Measurements from ENCODE around the gene SMAD7.

SMAD7 gene, protein sequence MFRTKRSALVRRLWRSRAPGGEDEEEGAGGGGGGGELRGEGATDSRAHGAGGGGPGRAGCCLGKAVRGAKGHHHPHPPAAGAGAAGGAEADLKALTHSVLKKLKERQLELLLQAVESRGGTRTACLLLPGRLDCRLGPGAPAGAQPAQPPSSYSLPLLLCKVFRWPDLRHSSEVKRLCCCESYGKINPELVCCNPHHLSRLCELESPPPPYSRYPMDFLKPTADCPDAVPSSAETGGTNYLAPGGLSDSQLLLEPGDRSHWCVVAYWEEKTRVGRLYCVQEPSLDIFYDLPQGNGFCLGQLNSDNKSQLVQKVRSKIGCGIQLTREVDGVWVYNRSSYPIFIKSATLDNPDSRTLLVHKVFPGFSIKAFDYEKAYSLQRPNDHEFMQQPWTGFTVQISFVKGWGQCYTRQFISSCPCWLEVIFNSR

DNA sequence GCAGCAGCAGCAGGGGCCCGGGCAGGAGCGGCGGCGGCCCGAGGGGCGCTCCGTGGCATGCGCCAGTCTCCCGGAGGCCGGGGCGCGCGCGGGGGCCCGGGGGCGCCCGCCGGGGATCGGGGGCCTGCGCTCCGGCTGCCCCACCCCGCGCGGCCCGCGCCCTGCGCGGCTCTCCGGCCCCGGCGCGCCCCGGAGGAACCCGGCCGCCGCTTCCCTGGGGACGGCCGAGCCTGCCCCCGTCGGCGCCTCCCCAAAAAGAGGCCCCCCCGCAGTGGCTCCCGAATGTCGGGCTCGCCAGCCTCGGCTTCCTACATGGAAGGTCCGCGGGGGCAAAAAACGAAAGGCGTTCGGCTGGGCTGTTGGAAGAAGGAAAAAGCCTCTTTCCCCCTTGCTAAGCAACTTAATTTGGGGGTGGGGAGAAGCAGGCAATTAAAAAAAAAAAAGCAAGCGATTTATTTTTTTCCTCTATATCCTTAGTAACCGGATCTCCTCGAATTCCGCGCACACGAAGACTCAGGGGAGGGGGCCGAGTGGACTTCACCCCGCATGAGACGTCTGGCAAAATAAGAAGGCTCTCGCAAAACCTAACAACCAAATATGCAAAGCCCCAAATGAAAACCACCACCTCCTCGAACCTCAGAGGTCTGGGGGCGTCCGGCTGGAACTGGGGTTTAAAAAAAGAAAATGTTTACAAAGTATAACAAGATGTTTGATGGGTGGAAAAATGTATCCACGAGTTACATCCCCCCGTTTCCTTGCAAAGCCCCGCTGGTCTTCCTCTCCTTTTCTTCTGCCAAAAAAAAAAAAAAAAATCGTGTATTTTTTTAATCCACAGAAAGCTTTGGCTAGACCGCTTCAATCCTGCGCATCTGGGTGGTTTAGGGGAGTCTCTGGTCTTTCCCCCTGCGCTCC, at the start of gene SMAD7:
TSS of gene SMAD7 (minus strand) at position 430 of the 912 bp plus-strand sequence. CDS start 541 bp downstream, outside the sequence.
- no peak for DNase-seq (ENCODE audit: low read depth)

DNA sequence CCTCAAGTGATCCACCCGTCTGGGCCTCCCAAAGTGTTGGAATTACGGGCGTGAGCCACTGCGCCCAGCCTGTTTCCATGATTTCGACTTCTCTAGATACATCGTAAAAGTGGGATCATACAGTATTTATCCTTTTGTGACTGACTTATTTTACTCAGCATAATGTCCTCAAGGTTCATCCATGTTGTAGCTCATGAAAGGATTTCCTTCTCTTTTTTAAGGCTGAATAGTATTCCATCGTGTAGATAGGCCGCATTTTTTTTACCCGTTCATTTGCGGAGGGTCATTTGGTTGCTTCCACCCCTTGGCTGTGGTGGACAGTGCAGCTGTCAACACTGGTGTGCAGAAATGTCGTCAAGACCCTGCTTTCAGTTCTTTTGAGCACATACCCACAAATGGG, 48.8 kb upstream of the SMAD7 start:
- DNase-seq (ENCODE audit: low read depth), result no peak

DNA sequence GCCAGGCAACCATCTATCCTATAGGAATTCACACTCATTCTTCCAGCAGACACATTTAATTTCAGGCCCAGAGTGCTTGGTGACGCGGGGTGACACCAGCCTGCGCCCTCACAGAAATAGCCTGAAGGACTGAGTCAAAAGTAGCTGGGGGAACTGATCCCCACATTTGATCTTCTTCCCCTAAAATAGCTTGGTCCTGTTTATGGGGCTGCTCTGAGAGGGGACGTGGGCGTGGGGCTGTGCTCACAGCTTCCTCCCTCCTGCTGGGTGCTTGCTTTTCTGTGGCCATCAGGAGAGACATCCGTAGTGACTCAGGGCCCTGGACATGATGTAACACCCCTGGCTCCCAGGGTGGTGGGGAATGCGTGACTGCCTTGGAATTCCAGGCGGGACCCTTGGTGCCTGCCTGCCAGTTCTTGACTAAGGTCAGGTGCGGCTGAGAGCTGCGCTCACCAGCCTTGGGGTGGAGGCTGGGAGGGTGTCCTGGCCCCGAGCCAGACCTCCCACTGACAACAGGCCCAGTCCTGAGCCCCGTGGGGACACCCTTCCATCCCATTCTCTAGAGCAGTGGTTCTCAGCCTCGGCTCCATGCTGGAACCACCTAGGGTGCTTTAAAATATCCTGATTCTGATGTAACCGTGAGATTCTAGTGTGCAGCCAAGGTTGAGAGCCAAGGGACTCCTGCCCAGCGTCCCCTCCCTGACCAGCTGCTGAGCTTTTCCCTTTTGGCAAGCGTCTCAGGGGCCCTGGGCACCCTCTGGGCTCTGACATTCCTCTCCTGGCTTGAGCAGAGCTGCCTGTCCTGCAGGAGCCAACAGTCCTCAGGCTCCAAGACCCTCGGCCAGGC, 47.4 kb upstream of the SMAD7 start:
- DNase-seq (ENCODE audit: low read depth), result peak; percentile 89

DNA sequence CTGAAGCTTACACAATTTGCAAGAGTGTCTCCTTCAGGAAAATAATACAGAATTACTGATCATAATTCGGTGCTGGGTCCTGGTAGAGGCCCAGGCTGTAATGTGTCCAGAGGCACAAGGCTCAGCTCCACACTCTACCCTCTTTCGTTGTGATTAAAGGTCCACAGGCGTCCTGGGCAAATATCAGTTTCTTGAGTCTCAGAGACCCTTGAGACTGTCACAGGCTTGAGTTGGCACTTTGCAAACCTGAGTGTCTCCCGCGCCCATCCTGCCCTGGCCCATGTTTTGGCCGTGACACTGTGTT, 46.9 kb upstream of the SMAD7 start:
- DNase-seq (ENCODE audit: low read depth), result no peak

DNA sequence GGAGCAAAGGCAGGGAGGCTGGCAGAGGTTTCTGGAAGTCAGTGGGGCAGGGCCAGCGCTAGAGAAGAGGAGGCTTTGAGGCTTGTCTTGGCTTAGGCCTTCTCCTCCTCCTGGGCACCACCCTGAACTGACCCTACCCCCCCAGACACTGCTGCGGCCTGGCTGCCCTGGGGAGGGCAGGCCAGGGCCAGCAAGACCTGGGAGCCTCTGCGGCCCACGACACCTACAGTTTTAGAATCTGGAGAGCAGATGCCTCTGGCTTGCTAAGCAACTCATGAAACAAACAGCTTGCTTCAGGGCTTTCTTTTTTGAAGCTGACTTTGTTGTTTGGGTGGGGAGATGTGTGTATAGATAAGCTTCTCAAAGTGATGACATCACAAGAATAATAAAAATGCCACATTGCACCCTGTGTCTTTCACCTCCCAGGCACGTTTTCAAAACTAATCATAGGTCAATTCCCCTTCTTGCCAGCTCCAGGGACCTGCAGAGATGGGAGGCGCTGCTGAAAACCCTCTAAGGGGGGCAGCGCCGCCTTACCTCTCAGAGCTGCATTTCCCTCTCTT, 46.2 kb upstream of the SMAD7 start:
- peak; percentile 73 for DNase-seq (ENCODE audit: low read depth)

DNA sequence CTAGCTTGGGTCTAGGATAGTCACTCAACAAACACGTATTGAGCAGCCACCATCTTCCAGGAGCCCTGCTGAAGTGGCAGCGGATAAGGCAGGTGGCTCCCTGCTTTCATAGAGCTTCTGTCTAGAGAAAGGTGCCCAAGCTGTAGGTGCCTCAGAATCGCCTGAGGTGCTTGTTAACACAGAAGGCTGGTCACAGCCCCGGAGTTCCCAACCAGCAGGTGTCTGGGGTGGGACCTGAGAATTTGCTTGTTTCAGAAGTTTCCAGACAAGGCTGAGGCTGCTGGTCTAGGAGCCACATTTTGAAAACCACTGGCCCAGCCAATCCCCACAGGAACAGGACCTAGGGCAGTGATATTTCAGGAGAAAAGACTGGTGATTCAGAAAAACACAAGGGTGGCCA, 45.3 kb upstream of the SMAD7 start:
- DNase-seq (ENCODE audit: low read depth), result no peak

DNA sequence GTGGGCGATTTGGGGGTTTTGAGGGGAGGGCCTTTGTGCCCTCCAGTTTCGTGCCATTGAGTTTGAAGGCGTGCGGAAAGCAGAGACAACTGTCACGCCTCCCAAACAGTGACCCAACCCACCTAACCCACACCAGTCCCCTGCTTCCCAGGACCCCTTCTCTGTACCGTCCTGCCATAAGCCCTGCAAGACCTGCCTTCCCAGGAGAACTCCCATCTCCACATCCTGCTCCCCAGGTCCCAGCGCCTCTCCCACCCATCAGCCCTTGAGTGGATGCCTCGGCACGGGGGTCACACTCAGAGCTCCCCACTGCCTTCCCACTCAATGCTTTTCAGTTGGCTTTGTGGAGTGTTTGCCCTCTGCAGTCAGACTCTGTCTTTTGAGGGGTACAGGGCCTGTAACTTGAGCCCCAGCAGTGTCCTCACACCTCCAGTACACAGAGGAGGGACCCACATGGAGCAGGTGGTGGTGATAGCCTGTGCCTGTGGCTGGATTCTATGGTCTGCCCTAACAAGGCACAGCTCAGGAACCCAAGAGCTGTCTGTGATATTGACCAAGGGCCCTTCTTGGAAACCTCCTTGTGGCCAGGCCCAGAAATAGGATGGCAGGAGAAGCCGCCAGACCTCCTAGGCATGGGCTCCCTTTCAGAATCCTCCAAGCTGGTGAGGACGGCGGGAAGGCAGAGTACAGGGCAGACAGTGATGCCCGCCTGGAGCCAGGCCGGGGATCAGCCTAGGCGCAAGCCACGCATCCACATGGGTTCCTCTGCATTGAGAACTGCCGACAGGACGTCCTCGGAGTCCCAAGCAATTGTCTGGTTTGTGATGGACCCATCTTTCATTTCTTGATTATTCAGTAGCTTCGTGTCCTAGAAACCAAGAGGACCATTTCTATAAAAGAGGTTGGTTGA, 44.4 kb upstream of the SMAD7 start:
- no peak for DNase-seq (ENCODE audit: low read depth)

DNA sequence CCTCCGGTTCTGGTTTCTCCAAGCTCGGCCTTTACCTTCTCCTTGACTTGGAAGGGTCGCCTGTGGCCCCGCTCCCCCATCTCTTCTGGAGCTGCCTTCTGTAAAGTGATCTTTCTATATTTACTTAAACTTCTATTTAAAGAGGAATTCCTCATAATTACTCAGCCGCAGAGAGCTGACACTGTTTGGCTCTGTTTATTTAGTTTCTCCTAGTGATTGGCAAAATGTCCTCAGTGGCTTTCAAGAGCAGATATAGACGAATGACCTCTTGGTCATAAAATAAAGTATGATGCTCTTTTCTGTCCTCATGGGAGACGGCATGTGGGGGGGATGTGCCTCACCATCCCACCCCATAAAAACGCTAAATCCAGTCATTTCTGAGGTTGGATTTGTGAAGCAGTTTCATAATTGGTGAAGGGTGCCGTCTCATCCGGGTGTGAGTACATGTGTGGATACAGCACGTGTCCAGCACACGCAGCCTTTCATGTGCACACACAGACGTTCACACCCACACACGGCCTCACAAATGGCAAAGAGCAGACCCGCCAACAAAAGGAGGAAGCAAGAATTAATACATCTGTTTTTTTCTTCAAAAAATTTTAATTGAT, 43.4 kb upstream of the SMAD7 start:
- peak; percentile 60 for DNase-seq (ENCODE audit: low read depth)

DNA sequence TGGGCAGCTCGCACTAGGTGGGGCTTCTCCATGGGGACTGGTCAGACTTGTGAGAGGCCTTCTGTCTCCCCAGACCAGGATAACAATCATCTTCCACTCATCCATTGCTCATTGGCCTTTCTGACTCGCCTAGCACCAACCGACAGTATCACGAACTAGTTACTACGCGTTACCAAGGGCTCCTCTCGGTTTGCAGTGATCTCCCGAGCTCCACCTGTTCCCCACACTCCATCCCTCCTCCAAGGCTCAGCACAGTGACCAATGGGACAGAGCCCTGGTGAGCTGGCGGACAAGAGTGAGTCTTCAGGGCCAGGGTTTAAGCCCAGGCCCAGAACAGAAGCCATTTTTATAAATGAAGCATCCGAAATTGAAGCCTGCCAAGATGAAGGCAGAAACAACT, 42.8 kb upstream of the SMAD7 start:
- DNase-seq (ENCODE audit: low read depth), result no peak

DNA sequence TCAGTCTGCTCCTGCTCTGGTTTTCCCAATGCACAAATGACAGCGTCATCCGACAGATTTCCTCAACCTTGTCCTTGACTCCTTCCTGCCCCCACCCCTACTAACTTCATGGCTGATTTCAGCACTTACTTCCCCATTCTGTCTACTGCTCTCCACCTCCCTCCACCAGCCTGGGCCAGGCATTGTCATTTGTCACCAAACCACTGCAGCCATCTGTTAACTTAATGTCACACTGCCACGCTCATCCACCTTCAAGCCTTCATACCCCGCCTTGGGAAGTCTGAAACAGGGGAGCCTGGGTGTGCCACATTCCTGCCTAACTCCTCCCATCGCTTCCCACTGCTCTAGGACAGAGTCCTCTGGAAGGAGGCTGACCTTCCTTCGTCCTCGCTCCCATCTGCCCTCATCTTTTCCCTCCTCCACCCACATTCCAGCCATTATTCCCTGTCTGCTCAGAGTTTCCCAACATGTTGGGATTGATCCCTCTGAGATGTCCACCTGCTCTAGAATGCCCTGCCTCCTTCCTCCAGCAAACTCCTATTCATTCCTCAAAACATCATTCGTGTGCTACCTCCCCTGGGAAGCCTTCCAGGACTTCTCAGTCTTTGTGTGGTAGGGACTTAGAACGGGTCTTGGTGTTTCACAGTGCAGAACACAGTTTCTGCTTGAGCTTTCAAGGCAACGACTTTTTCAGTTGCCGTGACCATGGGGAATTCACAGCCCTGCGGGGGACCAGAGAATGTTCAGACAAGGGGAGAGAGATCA, 42.2 kb upstream of the SMAD7 start:
- DNase-seq (ENCODE audit: low read depth), result no peak

DNA sequence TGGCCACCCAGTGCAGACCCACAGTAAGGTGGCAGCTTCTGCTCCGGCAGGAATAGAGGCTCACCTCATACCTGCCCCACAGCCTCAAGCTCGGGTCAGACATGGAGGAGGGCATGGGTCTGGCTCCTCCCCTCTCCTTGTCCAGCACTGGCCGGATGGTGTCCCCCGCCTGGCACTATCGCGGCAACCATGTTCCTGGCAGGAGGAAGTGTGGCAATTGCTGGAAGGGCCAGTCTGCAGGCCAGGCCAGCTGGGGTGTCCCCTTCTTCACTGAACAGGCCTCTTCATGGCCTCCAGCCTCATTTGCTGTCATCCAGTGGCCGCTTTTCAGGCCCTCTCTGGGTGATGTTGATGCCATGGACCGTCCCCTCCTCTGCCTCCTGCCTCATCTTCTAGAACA, 41.4 kb upstream of the SMAD7 start:
- DNase-seq (ENCODE audit: low read depth), result no peak

DNA sequence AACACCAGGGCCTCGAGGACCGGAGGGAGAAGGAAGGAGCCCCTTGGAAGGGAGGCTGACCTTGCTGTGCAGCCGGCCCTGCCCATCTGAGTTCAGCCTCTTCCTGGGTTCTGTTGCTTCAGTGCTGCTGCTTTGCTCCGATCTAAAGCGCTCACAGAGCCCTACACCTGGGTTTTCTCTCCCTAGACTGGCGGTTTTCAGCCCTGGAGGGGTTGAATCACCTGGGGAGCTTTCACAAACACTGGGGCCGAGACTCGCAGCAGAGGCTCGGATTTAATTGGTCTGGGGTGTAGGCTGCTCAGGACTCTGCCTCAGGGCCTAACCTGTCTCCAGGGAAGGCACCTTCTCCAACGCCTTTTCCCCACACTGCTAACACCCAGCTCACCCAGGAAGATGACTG, 40.9 kb upstream of the SMAD7 start:
- DNase-seq (ENCODE audit: low read depth), result no peak

DNA sequence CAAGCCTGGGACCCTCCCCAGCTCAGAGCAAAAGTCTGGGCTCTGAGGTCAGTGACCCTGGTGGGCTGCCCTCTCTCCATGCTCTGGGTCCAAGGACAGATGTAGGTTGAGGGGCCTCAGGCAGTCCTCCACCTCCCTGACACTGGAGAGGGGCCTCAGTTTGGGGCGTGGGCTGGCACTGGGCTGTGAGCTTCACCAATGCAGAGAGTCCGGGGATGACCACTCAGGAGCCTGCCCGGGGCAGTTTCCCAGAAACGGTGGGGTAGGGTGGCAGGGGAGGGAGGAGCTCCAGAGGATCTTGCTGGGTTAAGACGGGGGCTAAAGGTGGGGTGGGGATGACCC, 40.5 kb upstream of the SMAD7 start:
- DNase-seq (ENCODE audit: low read depth), result no peak

DNA sequence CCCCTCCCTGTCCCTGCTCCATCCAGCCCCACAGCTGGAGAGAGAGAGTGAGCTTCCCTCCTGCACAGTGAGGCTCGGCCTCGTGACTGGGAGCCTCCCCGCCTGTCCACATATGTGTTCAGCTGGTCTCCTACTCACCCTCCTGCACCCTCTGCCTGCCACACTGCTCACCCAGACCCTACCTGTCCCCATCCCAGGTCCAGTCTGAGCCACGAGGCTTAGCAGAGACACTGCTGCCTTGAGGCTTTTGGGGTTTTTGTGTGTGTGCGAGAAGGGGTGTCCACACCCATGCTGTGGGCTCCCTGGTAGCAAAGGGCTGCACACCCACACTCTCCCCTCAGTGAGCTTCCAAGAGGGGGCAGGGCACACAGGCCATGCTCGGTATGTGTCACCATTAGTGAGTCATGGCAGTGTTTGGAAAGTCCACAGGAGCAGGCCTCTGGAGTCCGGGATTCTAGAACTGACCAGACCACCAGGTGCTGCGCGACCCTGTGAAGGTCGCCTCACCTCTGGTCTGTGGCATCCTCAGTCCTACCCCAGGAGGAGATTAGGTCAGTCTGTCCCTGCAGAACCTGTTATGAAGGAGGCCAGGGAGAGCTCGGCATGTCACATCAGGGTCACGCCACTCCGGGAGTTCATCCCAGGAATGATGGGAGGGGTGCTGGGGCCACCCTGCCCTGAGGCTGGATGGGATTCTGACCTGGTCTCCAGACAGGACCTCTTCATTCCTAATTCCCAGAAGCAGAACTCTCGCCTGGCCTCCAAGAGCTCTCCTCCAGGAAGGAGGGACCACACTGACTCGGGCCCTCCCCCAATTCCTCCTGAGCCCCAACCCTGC, 39.9 kb upstream of the SMAD7 start:
- DNase-seq (ENCODE audit: low read depth), result peak; percentile 56

DNA sequence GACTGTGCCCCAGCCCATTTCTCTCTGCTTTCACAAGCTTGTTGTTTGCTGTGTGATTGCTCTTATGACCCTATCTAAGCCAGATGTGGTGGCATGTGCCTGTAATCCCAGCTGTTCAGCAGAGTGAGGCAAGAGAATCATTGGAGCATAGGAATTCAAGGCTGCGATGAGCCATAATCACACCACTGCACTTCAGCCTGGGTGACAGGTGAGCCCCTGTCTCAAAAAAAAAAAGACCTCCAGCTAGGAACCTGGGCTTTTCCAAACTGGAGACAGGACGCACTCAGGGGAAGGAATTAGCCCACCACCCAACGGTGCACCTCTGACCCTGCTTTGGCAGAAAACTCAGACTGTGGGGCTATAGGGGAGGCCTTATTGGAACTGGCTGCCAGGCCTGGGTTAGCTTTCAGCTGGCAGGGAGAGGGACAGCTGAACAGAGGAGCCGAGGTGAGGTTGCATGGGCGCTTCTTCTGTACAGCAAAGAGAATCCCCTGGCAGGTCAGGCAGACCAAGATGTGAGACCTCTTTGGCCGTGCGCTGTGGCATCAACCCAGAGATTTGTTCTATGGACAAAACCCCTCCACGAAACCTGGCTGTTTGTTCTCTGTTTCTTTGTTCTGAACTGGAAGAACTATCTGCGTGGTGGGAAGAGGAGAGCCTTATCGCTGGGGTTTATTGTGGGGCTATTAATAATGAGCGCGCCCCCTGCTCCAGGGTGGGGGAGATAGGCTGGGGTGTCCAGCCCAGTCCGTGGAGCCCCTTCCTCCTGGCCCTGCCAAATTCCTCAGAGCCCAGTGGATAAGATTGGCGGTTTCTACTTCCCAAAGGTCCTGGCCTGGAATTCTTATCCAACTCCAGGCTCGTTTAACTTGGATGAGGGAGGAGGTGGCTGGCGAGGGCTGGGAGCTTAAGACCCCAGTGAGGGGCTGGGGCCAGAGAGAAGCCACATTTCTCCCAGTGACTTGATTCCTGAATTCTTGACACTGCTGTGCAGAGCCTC, 38.8 kb upstream of the SMAD7 start:
- DNase-seq (ENCODE audit: low read depth), result no peak

DNA sequence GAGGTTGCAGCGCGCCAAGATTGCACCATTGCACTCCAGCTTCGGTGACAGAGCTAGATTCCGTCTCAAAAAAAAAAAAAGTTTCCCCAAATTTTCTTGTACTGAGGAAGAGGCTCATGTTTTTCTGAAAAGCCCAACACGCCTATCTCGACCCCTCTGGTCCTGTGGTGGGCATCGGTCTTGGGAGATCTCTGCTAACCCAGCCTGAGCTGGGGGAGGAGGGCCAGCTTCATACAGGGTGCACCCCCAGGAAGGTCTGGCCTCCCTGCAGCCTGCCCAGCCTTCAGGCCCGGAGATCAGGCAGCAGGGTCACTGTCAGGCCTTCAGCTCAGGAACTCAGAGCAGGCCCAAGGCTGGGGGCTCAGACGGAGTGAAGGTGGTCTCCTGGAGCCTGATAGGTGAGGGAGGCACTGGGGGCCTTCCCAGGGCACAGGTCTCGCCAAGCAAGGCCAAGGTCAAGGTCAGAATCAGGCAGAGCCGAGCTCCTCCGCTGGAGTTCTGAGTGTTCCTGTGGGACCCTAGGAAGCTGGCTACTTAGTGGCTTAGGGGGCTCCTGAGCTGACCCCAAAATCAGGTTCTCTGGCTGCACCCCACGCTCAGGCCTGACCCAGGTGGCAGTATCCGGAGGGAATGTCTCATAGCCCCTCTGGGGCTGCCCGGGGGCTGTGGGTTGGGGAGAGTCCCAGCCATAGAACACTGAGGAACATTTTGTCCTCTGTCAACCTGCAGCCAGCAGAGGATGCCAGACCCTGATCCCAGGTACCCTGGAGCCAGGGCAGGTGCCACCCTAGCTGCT, 37.9 kb upstream of the SMAD7 start:
- DNase-seq (ENCODE audit: low read depth), result no peak

DNA sequence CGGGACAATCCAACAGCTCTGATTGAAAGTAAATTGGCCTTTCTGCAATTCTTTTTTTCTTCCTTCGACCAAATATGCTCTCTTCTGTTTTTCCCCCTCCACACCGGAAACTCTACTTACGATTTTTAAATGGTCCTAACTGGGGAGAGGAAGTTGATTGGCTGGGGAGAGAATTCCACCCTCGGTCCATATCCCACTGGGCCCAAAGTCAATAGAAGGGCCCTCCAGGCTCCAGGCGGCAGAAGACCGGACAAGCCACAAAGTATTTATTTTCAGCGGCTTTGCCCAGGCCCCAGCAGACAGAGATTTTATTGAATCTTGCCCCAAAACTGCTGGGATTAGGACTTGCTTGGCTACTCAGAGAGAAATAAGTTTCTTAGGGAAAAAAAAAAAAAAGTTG, 37.1 kb upstream of the SMAD7 start:
- DNase-seq (ENCODE audit: low read depth), result no peak
